Small intestine (tissue), 7 donors: ENCODE results near the gene PKD1. TPM values are rescaled to one million over a fixed set of nuclear protein-coding genes. Genes with fewer than 3 reads are reported as not detected.

Source experiments
- DNase-seq, 2 donors: peaks; one replicate each; pipeline versions ENCODE4 v3.0.0 to v3.0.0-alpha.2; 2013
- FAIRE-seq: peaks from 2 replicates; lab custom pipeline; 2012; peaks lifted over from hg19 to GRCh38; lab: Jason Lieb, UNC
- H3K27ac ChIP-seq, 3 donors: one replicate each; pipeline ENCODE4 v1.5.1; 2013; ENCODE audit warnings: low read length in 2 of 3, mild to moderate bottlenecking in 2 of 3, control low read depth in 1 of 3, inconsistent platforms in 1 of 3, low read depth in 1 of 3, moderate library complexity in 1 of 3
- H3K27me3 ChIP-seq, 3 donors: one replicate each; pipeline ENCODE4 v1.6.1; 2013; ENCODE audit warnings: low read length in 3 of 3, inconsistent platforms in 1 of 3; ENCODE audit not compliant: control insufficient read depth in 3 of 3, insufficient read depth in 3 of 3
- H3K36me3 ChIP-seq, 3 donors: one replicate each; pipeline ENCODE4 v1.6.1; 2013; ENCODE audit warnings: low read length in 3 of 3, inconsistent platforms in 1 of 3, low read depth in 1 of 3, mild to moderate bottlenecking in 1 of 3, moderate library complexity in 1 of 3; ENCODE audit not compliant: control insufficient read depth in 3 of 3, insufficient read depth in 2 of 3
- H3K4me1 ChIP-seq, 3 donors: one replicate each; pipeline ENCODE4 v1.6.1; 2013; ENCODE audit warnings: low read length in 2 of 3, inconsistent platforms in 1 of 3, low read depth in 1 of 3, mild to moderate bottlenecking in 1 of 3, moderate library complexity in 1 of 3; ENCODE audit not compliant: control insufficient read depth in 3 of 3, insufficient read depth in 2 of 3
- H3K4me3 ChIP-seq, 3 donors: one replicate each; pipeline ENCODE4 v1.5.1; 2013; ENCODE audit warnings: low read length in 3 of 3, control low read depth in 1 of 3, inconsistent platforms in 1 of 3, low read depth in 1 of 3, mild to moderate bottlenecking in 1 of 3, moderate library complexity in 1 of 3
- H3K9me3 ChIP-seq, 2 donors: one replicate each; pipeline ENCODE4 v1.6.1; 2013; ENCODE audit warnings: low read depth in 1 of 2, low read length in 1 of 2; ENCODE audit not compliant: control insufficient read depth in 2 of 2, insufficient read depth in 1 of 2
- WGBS, 3 donors: extraction: QIAGEN DNeasy Blood & Tissue Kit; methylation state at CpG; one replicate each; pipeline ENCODE4 v1.1.7; 2013; 5-methylcytosine and 5-hydroxymethylcytosine counted together
- polyA plus RNA-seq, 4 donors: library from polyadenylated mRNA; stranded (reverse) in 3 of 4; unstranded in 1 of 4; fragments of 200-250 nt in 3 of 4; fragments of 120-200 nt in 1 of 4; gene quantifications; one replicate each; pipeline versions ENCODE4 v1.2.1 to v1.2.3, GENCODE V29; 2013
- donor health status: healthy with polysubstance abuse.
- donor health status: control.
- donor health status: control.
- donor health status: Bipolar disorder and iron deficiency.
- donor health status: healthy.

PKD1 gene
- polyA plus RNA-seq, 4 donors = 10.5 to 42.2 (median 26.7) TPM

DNA sequence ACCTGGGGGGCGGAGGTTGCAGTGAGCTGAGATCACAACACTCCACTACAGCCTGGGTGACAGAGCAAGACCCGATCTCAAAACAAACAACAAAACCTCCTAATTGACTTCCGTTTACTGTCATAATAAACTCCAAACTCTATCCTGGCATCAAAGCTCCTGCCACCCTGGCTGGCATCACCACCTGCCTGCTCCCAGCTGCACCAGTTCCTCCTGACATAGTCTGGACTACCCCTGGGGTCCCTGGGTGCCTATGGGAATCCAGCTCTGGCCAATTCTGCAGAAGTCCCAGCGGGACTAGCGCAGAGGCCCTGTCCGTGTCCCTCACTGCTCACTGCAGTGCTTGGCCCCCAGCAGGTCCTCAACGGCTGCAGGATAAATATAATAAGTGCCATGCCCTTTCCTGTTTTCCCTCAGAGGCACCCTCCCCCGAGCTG lies 88.8 kb downstream of the PKD1 start:
- H3K4me1 ChIP-seq = peaks cover 0 to 18% (median 0%) of the 10 kb centered on the region in 3 donors
- 12 to 21% (median 14%) methylated on average over 8 of the region's 8 CpGs for WGBS, 3 donors
- no peaks in the 10 kb centered on the region for H3K9me3 ChIP-seq
- no peak for FAIRE-seq
- no peaks in the 10 kb centered on the region for H3K27me3 ChIP-seq
- peak overlapping the region in 2 of 3 donors; percentile 87 to 91 for H3K4me3 ChIP-seq
- H3K36me3 ChIP-seq = peaks cover 0 to 59% (median 0%) of the 10 kb centered on the region in 3 donors
- H3K27ac ChIP-seq = peak overlapping the region in 2 of 3 donors; percentile 47 to 61
- DNase-seq = no peak

DNA sequence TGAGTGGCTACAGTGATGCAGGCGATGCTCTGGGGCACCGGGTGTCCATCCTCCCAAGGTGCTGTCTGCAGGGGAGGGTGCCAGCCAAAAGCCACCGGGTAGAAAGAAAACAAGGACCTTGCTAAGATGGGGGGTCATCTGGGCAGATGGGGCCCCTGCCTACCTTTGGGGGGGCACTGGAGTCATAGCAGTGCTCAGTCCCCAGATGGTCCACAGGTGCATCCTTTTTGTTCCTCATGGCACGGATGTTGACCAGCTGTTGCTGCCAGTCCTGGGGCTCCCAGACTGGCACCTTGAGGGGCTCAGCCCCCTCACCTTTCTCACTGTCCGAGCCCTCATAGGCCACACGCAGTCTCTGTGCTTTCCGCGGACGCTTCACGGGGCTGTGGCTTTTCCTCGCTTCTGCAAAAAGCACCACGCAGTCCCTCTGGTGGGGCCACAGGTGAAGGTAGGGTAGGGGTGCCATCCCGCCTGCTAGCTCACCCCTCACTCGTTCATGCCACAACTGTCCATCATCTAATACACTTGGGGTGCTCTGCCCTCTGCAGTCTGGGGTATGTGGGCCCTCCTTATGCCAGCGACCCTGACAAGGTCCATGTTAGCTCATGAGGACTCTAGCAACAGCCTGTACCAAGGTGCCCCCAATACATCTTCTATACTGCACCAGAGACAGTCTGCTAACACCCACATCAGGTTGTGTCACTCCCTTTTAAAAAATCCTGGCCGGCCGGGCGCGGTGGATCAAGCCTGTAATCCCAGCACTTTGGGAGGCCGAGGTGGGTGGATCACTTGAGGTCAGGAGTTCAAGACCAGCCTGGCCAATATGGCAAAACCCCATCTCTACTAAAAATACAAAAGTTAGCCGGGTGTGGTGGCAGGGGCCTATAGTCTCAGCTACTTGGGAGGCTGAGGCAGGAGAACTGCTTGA lies 89.5 kb downstream of the PKD1 start:
- FAIRE-seq = no peak
- Histone ChIP-seq H3K4me3 (no peak overlapping the region), H3K36me3 (peaks cover 0 to 56% (median 0%) of the 10 kb centered on the region in 3 donors), H3K27ac (no peak overlapping the region), H3K27me3 (no peaks in the 10 kb centered on the region), H3K4me1 (peaks cover 0 to 21% (median 0%) of the 10 kb centered on the region in 3 donors), H3K9me3 (no peaks in the 10 kb centered on the region)
- 85 to 86% (median 86%) methylated on average over 21 of the region's 21 CpGs for WGBS, 3 donors
- no peak for DNase-seq

DNA sequence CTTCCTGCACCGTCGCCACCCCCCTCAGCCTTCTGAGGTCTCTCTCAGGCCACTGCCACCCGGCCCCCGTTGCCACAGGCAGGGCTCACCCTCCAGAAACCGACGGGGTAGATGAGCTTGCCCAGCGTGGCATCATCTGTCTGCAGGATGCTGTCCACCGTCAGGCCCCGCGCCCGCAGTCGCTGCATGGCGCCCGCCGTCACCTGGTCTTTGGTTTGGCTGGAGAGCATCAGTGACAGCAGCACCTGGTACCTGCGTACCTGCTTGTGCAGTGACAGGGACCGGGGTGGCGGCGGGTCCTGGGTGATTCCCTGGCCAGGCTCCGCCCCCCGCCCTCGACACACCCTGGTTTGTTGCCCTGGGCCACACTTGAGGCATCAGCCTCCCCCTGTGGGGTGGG lies 91.2 kb downstream of the PKD1 start:
- WGBS, 3 donors = 86 to 91% (median 91%) methylated on average over 17 to 22 of the region's 22 CpGs
- DNase-seq = no peak
- H3K9me3 ChIP-seq = no peaks in the 10 kb centered on the region
- H3K27me3 ChIP-seq = no peaks in the 10 kb centered on the region
- no peak overlapping the region for H3K27ac ChIP-seq
- FAIRE-seq = no peak
- peaks cover 0 to 58% (median 0%) of the 10 kb centered on the region in 3 donors for H3K36me3 ChIP-seq
- no peak overlapping the region for H3K4me3 ChIP-seq
- H3K4me1 ChIP-seq = peaks cover 0 to 37% (median 0%) of the 10 kb centered on the region in 3 donors

DNA sequence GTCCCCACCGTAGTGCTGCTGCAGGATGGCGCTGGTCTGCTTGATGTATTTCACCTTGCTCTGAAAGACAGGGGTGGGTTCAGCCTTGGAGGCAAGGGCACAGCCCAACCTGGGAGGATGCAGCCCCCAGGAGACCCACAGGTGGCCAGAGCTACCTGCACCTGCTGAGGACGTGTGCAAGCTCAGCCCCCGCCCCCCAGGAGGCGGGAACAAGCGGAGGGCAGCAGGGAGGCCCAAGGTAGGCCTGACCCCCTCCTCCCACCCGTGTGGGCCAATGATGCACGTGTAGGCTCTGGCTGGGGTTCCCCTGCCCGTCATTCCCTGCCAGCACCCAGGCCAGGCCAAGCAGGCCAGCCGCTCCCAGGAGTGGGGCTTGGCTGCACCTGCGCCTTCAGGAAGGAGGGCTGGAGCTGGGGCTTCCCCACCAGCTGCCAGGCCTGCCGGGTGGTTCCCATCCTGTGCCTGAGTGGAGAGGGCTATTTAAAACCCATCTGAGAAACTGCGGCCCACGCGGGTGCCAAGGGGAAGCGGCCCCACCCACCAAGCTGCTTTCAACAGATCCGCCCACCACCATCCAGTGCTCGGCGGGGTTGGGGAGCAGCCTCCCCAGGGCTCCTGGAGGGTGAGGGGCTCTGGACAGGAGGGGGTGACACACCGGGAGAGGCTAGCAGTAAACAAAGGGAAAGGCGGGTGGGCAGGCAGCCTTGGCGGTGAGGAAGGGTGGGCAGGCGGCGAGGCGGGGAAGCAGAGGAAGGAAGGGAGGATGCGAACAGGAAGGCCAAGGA lies 91.8 kb downstream of the PKD1 start:
- 50 to 56% (median 54%) methylated on average over 26 of the region's 26 CpGs for WGBS, 3 donors
- FAIRE-seq = no peak
- no peak for DNase-seq
- no peaks in the 10 kb centered on the region for H3K9me3 ChIP-seq
- no peak overlapping the region for H3K4me3 ChIP-seq
- H3K36me3 ChIP-seq = peaks cover 0 to 62% (median 0%) of the 10 kb centered on the region in 3 donors
- H3K27me3 ChIP-seq = no peaks in the 10 kb centered on the region
- peaks cover 0 to 43% (median 0%) of the 10 kb centered on the region in 3 donors for H3K4me1 ChIP-seq
- H3K27ac ChIP-seq = peak overlapping the region in 1 of 3 donors; percentile 22

DNA sequence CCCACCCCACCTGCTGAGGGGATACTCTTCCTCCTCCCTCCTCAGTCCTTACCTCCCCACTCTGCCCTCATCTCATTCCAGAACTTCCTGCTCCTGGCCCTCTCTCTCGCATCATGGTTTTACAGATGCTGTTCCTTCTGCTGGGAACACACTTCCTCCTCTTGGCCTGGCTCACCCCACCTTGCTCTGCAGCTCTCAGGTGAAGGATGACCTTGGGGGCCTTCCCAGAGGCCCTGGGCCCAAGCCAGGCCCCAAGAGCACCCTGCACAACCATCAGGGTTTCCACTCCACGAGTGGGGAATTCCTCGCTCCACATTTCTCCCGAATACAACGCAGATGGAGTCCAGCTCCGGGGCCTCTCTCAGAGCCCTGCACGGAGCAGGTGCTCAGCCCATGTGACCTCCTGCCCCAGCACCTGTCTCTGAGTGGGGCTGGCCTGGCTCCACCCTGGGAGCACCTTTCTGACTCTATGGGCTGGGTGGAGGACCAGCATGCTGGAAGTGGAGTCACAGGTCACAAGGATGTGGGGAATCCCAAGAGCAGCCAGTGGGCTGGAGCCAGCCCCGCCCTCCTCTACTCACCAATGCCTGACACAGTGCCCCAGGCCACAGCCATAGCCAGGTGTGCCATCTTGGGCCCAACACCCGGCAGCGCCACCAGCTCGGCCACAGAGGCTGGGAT lies 92.6 kb downstream of the PKD1 start:
- no peaks in the 10 kb centered on the region for H3K9me3 ChIP-seq
- WGBS, 3 donors = 60 to 74% (median 64%) methylated on average over 11 of the region's 11 CpGs
- no peak for FAIRE-seq
- no peaks in the 10 kb centered on the region for H3K27me3 ChIP-seq
- H3K4me3 ChIP-seq = no peak overlapping the region
- H3K27ac ChIP-seq = peak overlapping the region in 2 of 3 donors; percentile 12 to 22
- peaks cover 0 to 68% (median 0%) of the 10 kb centered on the region in 3 donors for H3K36me3 ChIP-seq
- peaks cover 0 to 42% (median 0%) of the 10 kb centered on the region in 3 donors for H3K4me1 ChIP-seq
- DNase-seq = peak in 1 of 2 donors; percentile 37

DNA sequence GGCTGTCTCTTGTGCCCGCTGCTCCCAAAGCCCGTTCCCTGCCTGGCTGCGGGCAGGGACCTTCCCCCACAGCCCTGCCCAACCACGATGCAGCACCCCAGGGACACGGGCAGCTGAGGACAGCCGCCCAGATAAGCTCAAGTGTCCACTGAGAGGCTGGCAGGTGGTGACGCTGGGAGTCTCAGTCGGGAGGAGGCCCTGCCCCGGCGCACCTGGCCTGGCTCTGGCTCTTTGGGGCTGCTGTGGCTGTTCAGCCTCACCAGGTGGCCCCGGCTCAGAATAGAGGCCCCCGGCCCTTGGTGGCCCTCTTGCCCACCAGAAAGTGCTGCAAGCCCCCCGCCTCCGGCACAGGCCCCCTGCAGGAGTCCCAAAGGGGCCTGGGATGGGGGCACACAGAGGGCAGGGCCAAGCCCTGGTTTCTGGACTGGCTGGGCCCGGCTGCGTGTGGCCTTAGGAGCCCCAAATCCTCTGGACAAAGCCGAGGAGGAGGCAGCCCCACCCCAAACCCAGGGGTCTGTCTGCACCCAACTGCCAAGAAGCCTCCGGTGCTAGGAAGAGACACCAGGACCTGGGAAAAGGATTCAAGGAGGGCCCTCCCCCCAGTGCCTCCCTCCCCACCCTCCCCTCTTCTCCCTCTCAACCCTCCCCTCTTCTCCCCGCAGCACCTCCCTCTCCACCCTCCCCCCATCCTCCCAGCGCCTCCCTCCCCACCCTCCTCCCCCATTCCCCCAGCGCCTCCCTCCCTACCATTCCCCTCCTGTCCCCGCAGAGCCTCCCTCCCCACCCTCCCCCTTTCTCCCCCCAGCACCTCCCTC lies 93.3 kb downstream of the PKD1 start:
- peak overlapping the region; percentile 25 to 46 (median 45) for H3K27ac ChIP-seq
- peaks cover 0 to 49% (median 0%) of the 10 kb centered on the region in 3 donors for H3K4me1 ChIP-seq
- H3K36me3 ChIP-seq = peaks cover 0 to 75% (median 0%) of the 10 kb centered on the region in 3 donors
- H3K4me3 ChIP-seq = no peak overlapping the region
- no peaks in the 10 kb centered on the region for H3K9me3 ChIP-seq
- DNase-seq (no peak), FAIRE-seq (no peak)
- 53 to 77% (median 66%) methylated on average over 13 to 22 of the region's 22 CpGs for WGBS, 3 donors
- H3K27me3 ChIP-seq = no peaks in the 10 kb centered on the region

DNA sequence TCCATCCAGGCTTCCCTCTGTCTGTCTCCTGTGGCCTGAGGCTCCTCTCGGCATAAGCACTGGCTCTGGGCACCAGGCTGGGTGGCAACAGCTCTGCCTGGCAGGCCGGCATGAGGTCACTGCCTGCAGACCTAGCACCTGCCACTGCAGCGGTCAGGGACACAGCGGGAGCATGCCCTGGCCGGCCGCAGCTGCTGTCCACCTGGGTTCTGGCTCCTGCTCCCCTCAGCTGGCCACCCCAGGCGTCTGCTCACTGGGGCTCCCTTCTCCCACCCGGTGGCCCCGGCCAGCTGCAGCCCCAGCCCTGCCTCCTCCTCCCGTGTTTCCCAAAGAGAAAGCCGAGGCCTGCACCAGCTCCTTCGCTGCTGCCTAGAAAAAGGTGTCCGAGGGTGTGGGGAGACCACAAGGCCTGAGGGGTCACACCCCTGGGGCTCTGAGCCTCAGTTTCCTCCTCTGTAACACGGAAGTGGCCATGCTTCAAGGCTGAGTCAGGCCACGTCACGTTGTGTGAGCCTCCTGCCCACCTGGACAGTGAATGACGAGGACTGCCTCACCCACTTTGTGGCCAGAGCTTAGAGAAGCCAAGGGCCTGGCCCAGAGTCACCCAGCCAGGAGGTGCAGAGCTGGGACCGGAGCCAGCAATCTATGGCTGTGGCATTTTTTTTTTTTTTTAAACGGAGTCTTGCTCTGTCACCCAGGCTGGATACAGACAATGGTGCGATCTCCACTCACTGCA lies 94.7 kb downstream of the PKD1 start:
- H3K27me3 ChIP-seq = no peaks in the 10 kb centered on the region
- no peak overlapping the region for H3K4me3 ChIP-seq
- H3K4me1 ChIP-seq = peaks cover 0 to 59% (median 0%) of the 10 kb centered on the region in 3 donors
- WGBS, 3 donors = 64 to 78% (median 69%) methylated on average over 19 to 20 of the region's 20 CpGs
- H3K27ac ChIP-seq = peak overlapping the region in 2 of 3 donors; percentile 1 to 87
- H3K9me3 ChIP-seq = no peaks in the 10 kb centered on the region
- H3K36me3 ChIP-seq = peaks cover 0 to 84% (median 0%) of the 10 kb centered on the region in 3 donors
- peak in 1 of 2 donors; percentile 37 for DNase-seq
- no peak for FAIRE-seq
